ENCODE results near the gene CTSH. TPM values are rescaled to one million over a fixed set of nuclear protein-coding genes. Genes with fewer than 3 reads are reported as not detected.

CTSH gene
- total and polyA plus RNA-seq, 2 donors (not counting 1 experiment from before 2014, with no cell fraction given), result 5.3 to 6.9 TPM

- no peak overlapping the region for H2AFZ ChIP-seq (ENCODE audit: low read length)
- no peak for DNase-seq (ENCODE audit: low read depth in 2 of 2)
- no peak overlapping the region for H3K27ac ChIP-seq (ENCODE audit: insufficient read depth, low read length)
- no peak overlapping the region for H3K4me2 ChIP-seq (ENCODE audit: extremely low read depth, insufficient read depth, low read length)
- peaks cover under 1% of the 10 kb centered on the region for H3K27me3 ChIP-seq (ENCODE audit: control insufficient read depth, insufficient read depth, low read length)
- no peaks in the 10 kb centered on the region for H3K9me3 ChIP-seq (ENCODE audit: control insufficient read depth, insufficient read depth, low read depth, low read length)
- H3K4me1 ChIP-seq (ENCODE audit: control insufficient read depth, extremely low read depth, insufficient read depth, low read length), result no peaks in the 10 kb centered on the region
- H4K20me1 ChIP-seq (ENCODE audit: control insufficient read depth, extremely low read depth, insufficient read depth, low read length), result no peaks in the 10 kb centered on the region
- no peak overlapping the region for H3K4me3 ChIP-seq (replicated peaks in 1 of 4; ENCODE audit: control extremely low read depth in 1 of 4, insufficient read depth in 1 of 4, low read depth in 3 of 4, low read length in 4 of 4)
- no peak overlapping the region for H3K9ac ChIP-seq (ENCODE audit: insufficient read depth, low read length)
- no peak for TF ChIP-seq CTCF (conservative IDR thresholded peaks at IDR 0.05 in 1 of 2, IDR thresholded peaks at IDR 0.05 in 1 of 2; ENCODE audit: low read depth in 1 of 2, low read length in 2 of 2)
- no peak for TF ChIP-seq EZH2 (IDR thresholded peaks at IDR 0.05; ENCODE audit: low read length, missing control alignments)
- no peaks in the 10 kb centered on the region for H3K36me3 ChIP-seq (ENCODE audit: control insufficient read depth, insufficient read depth, low read length)
- no peaks in the 10 kb centered on the region for H3K79me2 ChIP-seq (ENCODE audit: control insufficient read depth, insufficient read depth, low read length)
Observed at GRCh38 chr15:78938658-78939488, 6.0 kb downstream of the CTSH start.

- Histone ChIP-seq H2AFZ (ENCODE audit: low read length) (no peak overlapping the region), H3K4me2 (ENCODE audit: extremely low read depth, insufficient read depth, low read length) (no peak overlapping the region)
- no peak for TF ChIP-seq EZH2 (IDR thresholded peaks at IDR 0.05; ENCODE audit: low read length, missing control alignments)
Observed at GRCh38 chr15:78937132-78937739, 7.6 kb downstream of the CTSH start.

GRCh38 chr15:78934655-78935023 is 10.2 kb downstream of the CTSH start:
- H3K36me3 ChIP-seq (ENCODE audit: control insufficient read depth, insufficient read depth, low read length), result no peaks in the 10 kb centered on the region
- H3K4me3 ChIP-seq (replicated peaks in 1 of 4; ENCODE audit: control extremely low read depth in 1 of 4, insufficient read depth in 1 of 4, low read depth in 3 of 4, low read length in 4 of 4), result no peak overlapping the region
- no peak overlapping the region for H3K9ac ChIP-seq (ENCODE audit: insufficient read depth, low read length)
- no peaks in the 10 kb centered on the region for H3K79me2 ChIP-seq (ENCODE audit: control insufficient read depth, insufficient read depth, low read length)
- H3K4me2 ChIP-seq (ENCODE audit: extremely low read depth, insufficient read depth, low read length), result no peak overlapping the region
- no peak for TF ChIP-seq EZH2 (IDR thresholded peaks at IDR 0.05; ENCODE audit: low read length, missing control alignments)
- no peak for TF ChIP-seq CTCF (conservative IDR thresholded peaks at IDR 0.05 in 1 of 2, IDR thresholded peaks at IDR 0.05 in 1 of 2; ENCODE audit: low read depth in 1 of 2, low read length in 2 of 2)
- no peaks in the 10 kb centered on the region for H4K20me1 ChIP-seq (ENCODE audit: control insufficient read depth, extremely low read depth, insufficient read depth, low read length)
- H3K9me3 ChIP-seq (ENCODE audit: control insufficient read depth, insufficient read depth, low read depth, low read length), result no peaks in the 10 kb centered on the region
- no peak overlapping the region for H3K27ac ChIP-seq (ENCODE audit: insufficient read depth, low read length)
- DNase-seq (ENCODE audit: low read depth in 2 of 2), result no peak
- no peaks in the 10 kb centered on the region for H3K27me3 ChIP-seq (ENCODE audit: control insufficient read depth, insufficient read depth, low read length)
- H2AFZ ChIP-seq (ENCODE audit: low read length), result no peak overlapping the region
- H3K4me1 ChIP-seq (ENCODE audit: control insufficient read depth, extremely low read depth, insufficient read depth, low read length), result peaks cover 12% of the 10 kb centered on the region

More at GRCh38 chr15:78937132-78937739, 7.6 kb downstream of the CTSH start:
- Histone ChIP-seq H3K27ac (ENCODE audit: insufficient read depth, low read length) (no peak overlapping the region), H4K20me1 (ENCODE audit: control insufficient read depth, extremely low read depth, insufficient read depth, low read length) (no peaks in the 10 kb centered on the region), H3K36me3 (ENCODE audit: control insufficient read depth, insufficient read depth, low read length) (no peaks in the 10 kb centered on the region), H3K79me2 (ENCODE audit: control insufficient read depth, insufficient read depth, low read length) (no peaks in the 10 kb centered on the region), H3K9me3 (ENCODE audit: control insufficient read depth, insufficient read depth, low read depth, low read length) (no peaks in the 10 kb centered on the region), H3K27me3 (ENCODE audit: control insufficient read depth, insufficient read depth, low read length) (no peaks in the 10 kb centered on the region), H3K4me3 (replicated peaks in 1 of 4; ENCODE audit: control extremely low read depth in 1 of 4, insufficient read depth in 1 of 4, low read depth in 3 of 4, low read length in 4 of 4) (no peak overlapping the region), H3K9ac (ENCODE audit: insufficient read depth, low read length) (no peak overlapping the region), H3K4me1 (ENCODE audit: control insufficient read depth, extremely low read depth, insufficient read depth, low read length) (no peaks in the 10 kb centered on the region)
- no peak for DNase-seq (ENCODE audit: low read depth in 2 of 2)
